Activated CD8-positive, alpha-beta T cell treated with anti-CD3 and anti-CD28 coated beads for 36 hours (primary cell): ENCODE measurements around the gene GNLY. TPM values are rescaled to one million over a fixed set of nuclear protein-coding genes. Genes with fewer than 3 reads are reported as not detected.

ENCODE experiments used
- ATAC-seq: fragments of 200-7000 bp; cut with Tn5 transposase; one replicate; pipeline ENCODE4 v1.10.0; 2021; ENCODE audit warnings: mild to moderate bottlenecking, moderate library complexity
- CTCF ChIA-PET: fragments of 350-600 bp; sonication (Branson Sonifier 250); formaldehyde crosslinking; loops from one replicate; lab custom pipeline; 2021; ENCODE audit warnings: antibody characterized with exemption; lab: Charles Lee
- POLR2A ChIA-PET: fragments of 350-600 bp; sonication (Branson Sonifier 250); formaldehyde crosslinking; loops from one replicate; lab custom pipeline; 2021; ENCODE audit warnings: antibody characterized with exemption; lab: Charles Lee
- DNase-seq: peaks from one replicate; pipeline ENCODE4 v3.0.0-alpha.2; 2020
- H3K27ac Mint-ChIP-seq: one replicate; pipeline ENCODE4 v1.8.0; 2021; ENCODE audit warnings: mild to moderate bottlenecking, mixed read lengths
- H3K27me3 Mint-ChIP-seq: one replicate; pipeline ENCODE4 v1.8.0; 2021; ENCODE audit warnings: mixed read lengths
- H3K36me3 Mint-ChIP-seq: one replicate; pipeline ENCODE4 v1.8.0; 2021; ENCODE audit warnings: low read depth, mixed read lengths
- H3K4me1 Mint-ChIP-seq: one replicate; pipeline ENCODE4 v1.8.0; 2021; ENCODE audit warnings: low read depth, mixed read lengths
- H3K4me3 Mint-ChIP-seq: one replicate; pipeline ENCODE4 v1.8.0; 2021; ENCODE audit warnings: mild to moderate bottlenecking, moderate library complexity, mixed read lengths
- H3K9me3 Mint-ChIP-seq: one replicate; pipeline ENCODE4 v1.8.0; 2021; ENCODE audit warnings: mixed read lengths
- CTCF ChIP-seq: fragments of 200-600 bp; IDR thresholded peaks from one replicate; pipeline ENCODE4 v1.8.0; 2022; ENCODE audit warnings: antibody characterized with exemption, mild to moderate bottlenecking
- intact Hi-C: fragments of 100-400 bp; cut with micrococcal nuclease; formaldehyde crosslinking; loops from one replicate; pipeline ENCODE4 v1.10.0; 2022
- total RNA-seq, 2 experiments: library from RNA; stranded (reverse); gene quantifications; one replicate each; pipeline ENCODE4 v1.2.3, GENCODE V29; 2021

Gene GNLY
- total RNA-seq, 2 experiments from 2014 or later: 46.7 to 52.6 TPM

GRCh38 chr2:85733121-85733960 lies 39.2 kb downstream of the GNLY start:
- Mint-ChIP-seq H3K27ac (no peak overlapping the region), H3K27me3 (peaks cover 5% of the 10 kb centered on the region), H3K36me3 (no peaks in the 10 kb centered on the region), H3K4me3 (no peak overlapping the region), H3K4me1 (no peaks in the 10 kb centered on the region), H3K9me3 (no peaks in the 10 kb centered on the region)
- DNase-seq (no peak), ATAC-seq (no peak)
- ChIA-PET POLR2A (no interaction called here), CTCF (interaction anchor here (1.3 to 2.7 kb wide), 2 partner anchors 16 to 80 kb away, joined by 3 to 16 read pairs; no protein-coding TSS in a partner anchor)
- intact Hi-C loops: no loop called here
- no peak for TF ChIP-seq CTCF

- Mint-ChIP-seq H3K27ac (no peak overlapping the region), H3K9me3 (no peaks in the 10 kb centered on the region), H3K4me1 (no peaks in the 10 kb centered on the region), H3K4me3 (no peak overlapping the region), H3K27me3 (peaks cover 2% of the 10 kb centered on the region), H3K36me3 (no peaks in the 10 kb centered on the region)
- ATAC-seq (no peak), DNase-seq (no peak)
- intact Hi-C loops: no loop called here
- no peak for TF ChIP-seq CTCF
- POLR2A ChIA-PET: interaction anchor here (0.6 kb wide), 1 partner anchor 65 kb away, joined by 3 read pairs; no protein-coding TSS in a partner anchor
- CTCF ChIA-PET: interaction anchor here (1.1 to 2.7 kb wide), 2 partner anchors 26 to 80 kb away, joined by 5 to 16 read pairs; no protein-coding TSS in a partner anchor
Observed at GRCh38 chr2:85734015-85734414, 39.9 kb downstream of the GNLY start.

- H3K9me3 Mint-ChIP-seq: no peaks in the 10 kb centered on the region
- peaks cover 2% of the 10 kb centered on the region for H3K27me3 Mint-ChIP-seq
- no peak for ATAC-seq
- H3K4me1 Mint-ChIP-seq: no peaks in the 10 kb centered on the region
- no peak overlapping the region for H3K4me3 Mint-ChIP-seq
- intact Hi-C loops: loop anchor here (1.0 kb wide), 1 partner anchor 22 kb away; no protein-coding TSS in a partner anchor
- H3K27ac Mint-ChIP-seq: no peak overlapping the region
- no peak for DNase-seq
- ChIA-PET CTCF (interaction anchor here (1.1 to 2.5 kb wide), 2 partner anchors 27 to 79 kb away, joined by 5 to 13 read pairs; no protein-coding TSS in a partner anchor), POLR2A (no interaction called here)
- no peak for TF ChIP-seq CTCF
- H3K36me3 Mint-ChIP-seq: no peaks in the 10 kb centered on the region
Observed at GRCh38 chr2:85734942-85735608, 40.9 kb downstream of the GNLY start.

GRCh38 chr2:85735691-85736090 lies 41.5 kb downstream of the GNLY start:
- no peaks in the 10 kb centered on the region for H3K36me3 Mint-ChIP-seq
- CTCF ChIA-PET: interaction anchor here (2.5 kb wide), 1 partner anchor 78 kb away, joined by 13 read pairs; no protein-coding TSS in a partner anchor
- H3K27me3 Mint-ChIP-seq: peaks cover 2% of the 10 kb centered on the region
- POLR2A ChIA-PET: no interaction called here
- no peak overlapping the region for H3K4me3 Mint-ChIP-seq
- intact Hi-C loops: loop anchor here (1.0 kb wide), 1 partner anchor 22 kb away; no protein-coding TSS in a partner anchor
- ATAC-seq (no peak), DNase-seq (no peak)
- TF ChIP-seq CTCF: no peak
- no peaks in the 10 kb centered on the region for H3K9me3 Mint-ChIP-seq
- H3K27ac Mint-ChIP-seq: no peak overlapping the region
- H3K4me1 Mint-ChIP-seq: no peaks in the 10 kb centered on the region
